CD4-positive, alpha-beta T cell treated with Interleukin-6 at 100 ng/mL for 8 hours (primary cell): ENCODE measurements around the gene NAA30.
A peak's percentile ranks its signal among the peaks of the same experiment; 100 is the strongest.
"Not testable (repeated sequence)": the region's sequence is repeated elsewhere in the genome, so short reads cannot be mapped to it uniquely, and the experiment has no call there.

Source experiments
- DNase-seq: peaks from one replicate; pipeline ENCODE4 v3.0.0-alpha.2; 2020; ENCODE audit warnings: mixed read lengths, low spot score

Gene NAA30

GRCh38 chr14:57390037-57390805 lies at the start of gene NAA30:
Gene NAA30, plus strand, starts transcription at chr14:57390586. Its CDS starts 372 bp downstream, at chr14:57390958.
- peak; percentile 94 for DNase-seq

- not testable (repeated sequence) for DNase-seq
Measured at GRCh38 chr14:57343545-57344297, 46.7 kb upstream of the NAA30 start.

GRCh38 chr14:57345106-57345505 lies 45.3 kb upstream of the NAA30 start:
- DNase-seq, result no peak

GRCh38 chr14:57346741-57347140 lies 43.6 kb upstream of the NAA30 start:
- DNase-seq, result no peak

- DNase-seq, result no peak
Measured at GRCh38 chr14:57352396-57353170, 37.8 kb upstream of the NAA30 start.

- no peak for DNase-seq
Measured at GRCh38 chr14:57355081-57355800, 35.1 kb upstream of the NAA30 start.

GRCh38 chr14:57362361-57362760 lies 28.0 kb upstream of the NAA30 start:
- DNase-seq, result no peak

- DNase-seq, result no peak
Measured at GRCh38 chr14:57364659-57365450, 25.5 kb upstream of the NAA30 start.

GRCh38 chr14:57370187-57370586 lies 20.2 kb upstream of the NAA30 start:
- DNase-seq, result not testable (repeated sequence)

- no peak for DNase-seq
Measured at GRCh38 chr14:57371013-57371412, 19.4 kb upstream of the NAA30 start.

- DNase-seq, result no peak
Measured at GRCh38 chr14:57375156-57375555, 15.2 kb upstream of the NAA30 start.

GRCh38 chr14:57378661-57379060 lies 11.7 kb upstream of the NAA30 start:
- no peak for DNase-seq

- DNase-seq, result no peak
Measured at GRCh38 chr14:57380935-57381334, 9.5 kb upstream of the NAA30 start.

GRCh38 chr14:57382283-57382682 lies 8.1 kb upstream of the NAA30 start:
- DNase-seq, result no peak

- no peak for DNase-seq
Measured at GRCh38 chr14:57383125-57383745, 7.2 kb upstream of the NAA30 start.

- no peak for DNase-seq
Measured at GRCh38 chr14:57388067-57388466, 2.3 kb upstream of the NAA30 start.

GRCh38 chr14:57389646-57390036 lies 745 bp upstream of the NAA30 start:
- no peak for DNase-seq

GRCh38 chr14:57390806-57391516 lies 575 bp downstream of the NAA30 start:
- DNase-seq, result no peak

GRCh38 chr14:57391517-57392195 lies 1.3 kb downstream of the NAA30 start:
- DNase-seq, result no peak
